Activated B cell treated with CpG ODN at 0.5 μM for 24 hours (primary cell): ENCODE results near the gene ANKS1B. TPM values are rescaled to one million over a fixed set of nuclear protein-coding genes. Genes with fewer than 3 reads are reported as not detected.

Experiments
- ATAC-seq: fragments of 200-7000 bp; cut with Tn5 transposase; one replicate; pipeline ENCODE4 v1.10.0; 2021; ENCODE audit warnings: low read depth, mild to moderate bottlenecking, moderate library complexity
- CTCF ChIA-PET: fragments of 350-600 bp; sonication (Branson Sonifier 250); formaldehyde crosslinking; loops from one replicate; lab custom pipeline; 2021; ENCODE audit warnings: antibody characterized with exemption; lab: Charles Lee
- POLR2A ChIA-PET: fragments of 350-600 bp; sonication (Branson Sonifier 250); formaldehyde crosslinking; loops from one replicate; lab custom pipeline; 2021; ENCODE audit warnings: antibody characterized with exemption; lab: Charles Lee
- DNase-seq: peaks from one replicate; pipeline ENCODE4 v3.0.0; 2022
- H3K27ac Mint-ChIP-seq: one replicate; pipeline ENCODE4 v1.8.0; 2020; ENCODE audit warnings: mixed read lengths
- H3K27me3 Mint-ChIP-seq: one replicate; pipeline ENCODE4 v1.8.0; 2021; ENCODE audit warnings: mixed read lengths
- H3K36me3 Mint-ChIP-seq: one replicate; pipeline ENCODE4 v1.8.0; 2021; ENCODE audit warnings: low read depth, mixed read lengths
- H3K4me1 Mint-ChIP-seq: one replicate; pipeline ENCODE4 v1.8.0; 2021; ENCODE audit warnings: mixed read lengths
- H3K4me3 Mint-ChIP-seq: one replicate; pipeline ENCODE4 v1.8.0; 2020; ENCODE audit warnings: mild to moderate bottlenecking, mixed read lengths
- H3K9me3 Mint-ChIP-seq: one replicate; pipeline ENCODE4 v1.8.0; 2020; ENCODE audit warnings: mixed read lengths
- CTCF ChIP-seq: fragments of 200-600 bp; IDR thresholded peaks from one replicate; pipeline ENCODE4 v1.8.0; 2022; ENCODE audit warnings: antibody characterized with exemption, mild to moderate bottlenecking
- intact Hi-C: fragments of 100-400 bp; cut with micrococcal nuclease; formaldehyde crosslinking; loops from one replicate; pipeline ENCODE4 v1.15.1; 2024
- total RNA-seq: library from RNA; stranded (reverse); gene quantifications from 2 replicates; pipeline ENCODE4 v1.2.3, GENCODE V29; 2022

The ANKS1B gene
- total RNA-seq, 1 donor from 2014 or later: not detected

- H3K9me3 Mint-ChIP-seq: no peaks in the 10 kb centered on the region
- intact Hi-C loops: no loop called here
Measured at GRCh38 chr12:98799146-98799810, 1185.5 kb downstream of the ANKS1B start.

GRCh38 chr12:98797200-98797599 lies 1187.5 kb downstream of the ANKS1B start:
- no peak for DNase-seq
- H3K9me3 Mint-ChIP-seq: no peaks in the 10 kb centered on the region
- ATAC-seq: no peak
- ChIA-PET CTCF (no interaction called here), POLR2A (no interaction called here)
- H3K36me3 Mint-ChIP-seq: no peaks in the 10 kb centered on the region
- no peak for TF ChIP-seq CTCF
- H3K27me3 Mint-ChIP-seq: peaks cover 7% of the 10 kb centered on the region
- intact Hi-C loops: no loop called here
- H3K4me3 Mint-ChIP-seq: no peak overlapping the region
- H3K27ac Mint-ChIP-seq: no peak overlapping the region
- no peaks in the 10 kb centered on the region for H3K4me1 Mint-ChIP-seq

More at GRCh38 chr12:98799146-98799810, 1185.5 kb downstream of the ANKS1B start:
- ChIA-PET CTCF (no interaction called here), POLR2A (no interaction called here)
- no peaks in the 10 kb centered on the region for H3K4me1 Mint-ChIP-seq
- DNase-seq: no peak
- ATAC-seq: no peak
- peaks cover 10% of the 10 kb centered on the region for H3K27me3 Mint-ChIP-seq
- no peaks in the 10 kb centered on the region for H3K36me3 Mint-ChIP-seq
- no peak for TF ChIP-seq CTCF
- no peak overlapping the region for H3K4me3 Mint-ChIP-seq
- H3K27ac Mint-ChIP-seq: no peak overlapping the region

DNA sequence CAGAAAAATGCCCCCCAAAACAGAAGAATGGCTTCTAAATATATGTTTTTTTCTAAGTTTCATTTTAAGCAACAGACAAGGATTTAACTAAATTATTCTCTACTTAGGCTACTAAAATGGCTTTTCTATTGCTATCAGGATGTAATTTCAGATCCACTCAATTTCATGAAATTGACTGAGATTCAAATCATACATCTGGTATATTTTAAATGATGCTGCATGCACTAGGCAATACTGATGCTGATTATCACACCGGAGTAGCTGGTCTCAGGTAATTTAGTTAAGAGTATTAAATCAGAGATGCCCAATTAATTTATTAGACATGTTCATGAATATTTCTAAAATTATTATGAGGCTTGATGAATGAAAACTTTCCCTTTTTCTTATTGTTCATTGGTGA lies 1188.0 kb downstream of the ANKS1B start:
- Mint-ChIP-seq H3K27me3 (peaks cover 7% of the 10 kb centered on the region), H3K27ac (no peak overlapping the region), H3K36me3 (no peaks in the 10 kb centered on the region), H3K9me3 (no peaks in the 10 kb centered on the region), H3K4me1 (no peaks in the 10 kb centered on the region), H3K4me3 (no peak overlapping the region)
- ATAC-seq (no peak), DNase-seq (no peak)
- POLR2A ChIA-PET: no interaction called here
- CTCF ChIA-PET: no interaction called here
- no peak for TF ChIP-seq CTCF
- intact Hi-C loops: no loop called here

DNA sequence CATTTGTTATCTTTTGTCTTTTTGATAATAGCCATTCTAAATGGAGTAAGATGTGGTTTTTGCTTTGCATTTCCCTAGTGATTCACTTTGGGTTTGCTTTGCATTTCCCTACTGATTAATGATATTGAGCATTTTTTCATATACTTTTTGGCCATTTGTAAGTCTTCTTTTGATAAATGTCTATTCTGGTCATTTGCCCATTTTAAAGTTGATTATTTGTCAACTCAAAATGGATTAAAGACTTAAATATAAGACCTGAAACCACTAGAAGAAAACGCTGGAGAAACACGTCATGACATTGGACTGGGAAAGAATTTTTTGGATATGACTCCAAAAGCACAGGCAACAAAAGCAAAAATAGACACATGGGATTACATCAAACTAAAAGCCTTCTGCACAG lies 1191.6 kb downstream of the ANKS1B start:
- no peak for TF ChIP-seq CTCF
- CTCF ChIA-PET: no interaction called here
- Mint-ChIP-seq H3K4me3 (no peak overlapping the region), H3K36me3 (no peaks in the 10 kb centered on the region), H3K27me3 (peaks cover 4% of the 10 kb centered on the region), H3K9me3 (no peaks in the 10 kb centered on the region), H3K4me1 (no peaks in the 10 kb centered on the region), H3K27ac (no peak overlapping the region)
- POLR2A ChIA-PET: no interaction called here
- no peak for ATAC-seq
- no peak for DNase-seq
- intact Hi-C loops: no loop called here

- intact Hi-C loops: no loop called here
- no peak for TF ChIP-seq CTCF
- peaks cover 2% of the 10 kb centered on the region for H3K27me3 Mint-ChIP-seq
- H3K4me1 Mint-ChIP-seq: no peaks in the 10 kb centered on the region
- H3K27ac Mint-ChIP-seq: no peak overlapping the region
- no peak overlapping the region for H3K4me3 Mint-ChIP-seq
- H3K9me3 Mint-ChIP-seq: no peaks in the 10 kb centered on the region
- H3K36me3 Mint-ChIP-seq: no peaks in the 10 kb centered on the region
- ChIA-PET CTCF (no interaction called here), POLR2A (no interaction called here)
- ATAC-seq: no peak
- no peak for DNase-seq
Measured at GRCh38 chr12:98791406-98791805, 1193.3 kb downstream of the ANKS1B start.
